GM10266 (cell line): ENCODE measurements around the gene HSD17B8.

Experiments
- DNase-seq: peaks from one replicate; pipeline ENCODE4 v3.0.0; 2012; ENCODE audit errors: extremely low spot score
- TF ChIP-seq, protein P1 (sequence below): IDR thresholded peaks from 2 replicates; pipeline ENCODE4 v1.5.1; 2012; ENCODE audit warnings: mild to moderate bottlenecking, low read depth; ENCODE audit not compliant: control insufficient read depth, insufficient read depth; ENCODE audit errors: missing control alignments

HSD17B8 gene

DNA sequence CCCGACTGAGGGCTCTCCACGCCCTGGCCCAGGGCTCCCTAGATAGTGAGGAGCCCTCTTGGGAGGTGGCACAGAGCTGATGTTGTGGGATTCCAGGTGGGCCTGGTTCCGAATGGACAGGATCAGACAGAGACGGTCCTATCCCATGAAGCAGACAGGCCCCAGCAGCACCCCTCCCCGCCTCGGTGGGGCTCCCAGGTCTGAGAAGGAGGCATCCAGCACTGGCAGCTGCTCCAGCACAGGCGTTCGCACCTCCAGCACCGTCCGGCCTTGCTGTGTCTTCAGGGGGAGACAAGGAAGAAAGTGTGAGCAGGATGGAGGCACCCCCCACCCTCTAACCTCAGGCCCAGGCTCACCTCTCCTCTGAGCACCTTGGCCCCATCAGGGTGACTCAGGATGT is 40.9 kb upstream of the HSD17B8 start:
- TF ChIP-seq, protein P1, sequence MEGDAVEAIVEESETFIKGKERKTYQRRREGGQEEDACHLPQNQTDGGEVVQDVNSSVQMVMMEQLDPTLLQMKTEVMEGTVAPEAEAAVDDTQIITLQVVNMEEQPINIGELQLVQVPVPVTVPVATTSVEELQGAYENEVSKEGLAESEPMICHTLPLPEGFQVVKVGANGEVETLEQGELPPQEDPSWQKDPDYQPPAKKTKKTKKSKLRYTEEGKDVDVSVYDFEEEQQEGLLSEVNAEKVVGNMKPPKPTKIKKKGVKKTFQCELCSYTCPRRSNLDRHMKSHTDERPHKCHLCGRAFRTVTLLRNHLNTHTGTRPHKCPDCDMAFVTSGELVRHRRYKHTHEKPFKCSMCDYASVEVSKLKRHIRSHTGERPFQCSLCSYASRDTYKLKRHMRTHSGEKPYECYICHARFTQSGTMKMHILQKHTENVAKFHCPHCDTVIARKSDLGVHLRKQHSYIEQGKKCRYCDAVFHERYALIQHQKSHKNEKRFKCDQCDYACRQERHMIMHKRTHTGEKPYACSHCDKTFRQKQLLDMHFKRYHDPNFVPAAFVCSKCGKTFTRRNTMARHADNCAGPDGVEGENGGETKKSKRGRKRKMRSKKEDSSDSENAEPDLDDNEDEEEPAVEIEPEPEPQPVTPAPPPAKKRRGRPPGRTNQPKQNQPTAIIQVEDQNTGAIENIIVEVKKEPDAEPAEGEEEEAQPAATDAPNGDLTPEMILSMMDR, result no peak
- no peak for DNase-seq

DNA sequence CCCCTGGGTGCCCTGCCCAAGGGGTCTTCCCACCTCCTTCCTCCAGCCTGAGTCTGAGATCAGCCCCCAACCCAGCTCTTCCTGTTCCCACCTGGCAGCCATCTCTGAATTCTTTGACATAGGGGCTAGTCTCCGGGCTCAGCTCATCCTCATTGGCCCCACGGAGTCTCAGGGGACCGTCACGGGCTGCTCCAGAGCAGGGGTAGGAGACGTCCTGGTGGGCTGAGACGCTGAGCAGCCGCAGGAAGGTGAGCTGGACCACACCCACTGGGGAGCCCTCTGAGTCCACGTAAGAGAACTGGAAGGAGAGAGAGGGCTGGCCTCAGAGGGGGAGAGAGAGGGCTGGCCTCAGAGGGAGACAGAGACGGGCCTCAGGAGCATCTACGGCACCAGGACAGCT is 40.3 kb upstream of the HSD17B8 start:
- TF ChIP-seq, protein P1, result no peak
- DNase-seq, result no peak

DNA sequence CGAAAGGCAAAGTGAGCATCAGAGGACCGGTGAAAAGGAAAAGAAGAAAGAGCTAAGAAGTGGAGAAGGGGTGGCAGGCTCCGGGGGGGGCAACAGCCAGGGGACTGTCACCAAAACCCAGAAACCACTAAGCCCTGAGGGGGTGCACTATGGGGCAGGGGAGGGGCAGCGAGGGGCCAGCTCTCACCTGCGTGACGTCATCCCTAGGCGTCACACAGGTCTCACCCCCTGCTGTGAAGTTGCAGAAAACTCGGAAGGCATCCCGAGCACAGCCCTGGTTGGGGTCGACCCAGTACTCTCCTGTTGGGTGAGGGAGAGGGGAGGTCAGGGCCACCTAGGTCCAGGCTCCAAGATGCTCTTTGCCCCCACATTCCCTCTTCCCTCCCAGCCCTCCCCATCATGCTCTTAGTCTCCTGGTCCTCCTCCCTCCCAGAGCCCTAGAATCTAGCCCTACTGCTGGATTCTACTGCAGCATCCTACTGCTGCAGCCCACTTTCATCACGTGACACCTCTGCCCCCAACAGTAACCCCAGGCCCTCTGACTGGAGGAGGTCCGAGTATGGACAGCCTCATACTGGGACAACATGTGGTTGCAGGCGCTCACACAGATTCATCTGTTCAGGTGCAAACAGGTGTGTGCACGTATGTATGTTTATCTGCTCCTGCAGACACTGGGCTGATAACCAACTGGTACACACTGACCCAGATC is 39.6 kb upstream of the HSD17B8 start:
- no peak for DNase-seq
- TF ChIP-seq, protein P1, result no peak

DNA sequence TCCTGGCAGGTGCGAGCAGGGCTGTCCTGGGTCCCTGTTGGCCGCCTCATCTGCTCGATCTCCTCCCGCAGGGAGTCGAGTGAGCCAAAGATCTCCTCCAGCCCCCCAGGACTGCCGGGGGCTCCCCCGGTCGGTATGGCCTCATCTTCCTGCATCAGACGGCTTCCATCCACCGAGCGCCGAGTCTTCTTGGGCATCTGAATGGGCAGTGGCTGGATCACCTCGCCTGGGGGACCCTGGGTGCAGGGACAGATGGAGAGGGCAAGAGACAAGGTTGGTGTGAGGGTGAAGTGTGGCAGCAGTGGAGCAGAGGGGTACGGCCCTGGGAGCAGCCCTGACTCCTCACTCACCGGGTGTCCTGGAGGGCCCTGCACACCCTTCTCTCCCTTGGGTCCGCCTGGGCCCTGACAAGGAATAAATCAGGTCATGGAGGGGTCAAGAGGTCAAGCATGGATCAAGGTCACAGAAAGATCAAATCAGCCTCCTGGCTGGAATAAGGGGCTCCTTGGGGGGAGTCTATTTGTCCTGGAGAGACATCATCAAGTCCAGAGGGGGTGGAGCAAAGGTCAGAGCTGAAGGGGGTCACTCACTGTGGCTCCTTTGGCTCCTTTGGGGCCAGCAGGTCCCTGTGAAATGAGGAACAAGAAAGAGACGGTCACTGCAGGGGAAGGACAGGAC is 38.7 kb upstream of the HSD17B8 start:
- TF ChIP-seq, protein P1, result no peak
- no peak for DNase-seq

DNA sequence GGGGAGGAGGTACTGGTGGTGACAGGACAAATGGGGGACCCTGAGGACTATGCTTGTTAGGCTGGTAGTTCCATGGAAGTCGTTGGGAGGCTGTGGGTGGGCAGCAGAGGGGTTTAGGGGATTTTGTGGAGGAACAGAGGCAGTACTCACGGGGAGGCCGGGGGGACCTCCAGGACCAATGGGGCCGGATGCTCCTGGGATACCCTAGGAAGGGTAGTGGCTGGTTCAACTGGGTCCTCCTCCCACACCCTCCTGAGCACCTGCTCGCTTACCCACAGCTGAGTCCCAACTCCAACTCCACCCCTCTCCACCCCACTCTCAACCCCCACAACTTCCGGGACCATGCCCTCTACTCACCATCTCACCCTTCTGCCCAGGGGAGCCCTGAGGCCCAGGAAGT is 38.1 kb upstream of the HSD17B8 start:
- TF ChIP-seq, protein P1, result no peak
- DNase-seq, result no peak

DNA sequence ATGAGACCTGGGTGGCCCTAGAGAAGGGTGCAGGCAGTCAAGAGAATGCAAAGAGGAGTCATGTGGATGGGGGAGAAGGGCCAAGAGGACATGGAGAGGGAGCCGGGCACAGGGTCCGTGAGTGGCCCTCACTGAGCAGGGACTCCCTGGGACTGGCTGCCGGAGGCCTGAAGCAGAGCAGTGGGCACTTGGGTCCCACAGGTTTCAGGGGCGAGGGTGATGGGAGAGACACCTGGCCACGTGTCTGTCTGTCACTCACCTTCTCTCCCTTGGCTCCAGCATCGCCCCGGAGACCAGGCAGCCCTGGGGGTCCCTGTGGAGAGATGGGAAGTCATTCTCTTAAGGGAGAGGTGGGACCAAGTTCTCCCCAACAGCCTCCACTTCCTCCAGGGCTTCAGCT is 37.6 kb upstream of the HSD17B8 start:
- no peak for DNase-seq
- TF ChIP-seq, protein P1, result no peak

DNA sequence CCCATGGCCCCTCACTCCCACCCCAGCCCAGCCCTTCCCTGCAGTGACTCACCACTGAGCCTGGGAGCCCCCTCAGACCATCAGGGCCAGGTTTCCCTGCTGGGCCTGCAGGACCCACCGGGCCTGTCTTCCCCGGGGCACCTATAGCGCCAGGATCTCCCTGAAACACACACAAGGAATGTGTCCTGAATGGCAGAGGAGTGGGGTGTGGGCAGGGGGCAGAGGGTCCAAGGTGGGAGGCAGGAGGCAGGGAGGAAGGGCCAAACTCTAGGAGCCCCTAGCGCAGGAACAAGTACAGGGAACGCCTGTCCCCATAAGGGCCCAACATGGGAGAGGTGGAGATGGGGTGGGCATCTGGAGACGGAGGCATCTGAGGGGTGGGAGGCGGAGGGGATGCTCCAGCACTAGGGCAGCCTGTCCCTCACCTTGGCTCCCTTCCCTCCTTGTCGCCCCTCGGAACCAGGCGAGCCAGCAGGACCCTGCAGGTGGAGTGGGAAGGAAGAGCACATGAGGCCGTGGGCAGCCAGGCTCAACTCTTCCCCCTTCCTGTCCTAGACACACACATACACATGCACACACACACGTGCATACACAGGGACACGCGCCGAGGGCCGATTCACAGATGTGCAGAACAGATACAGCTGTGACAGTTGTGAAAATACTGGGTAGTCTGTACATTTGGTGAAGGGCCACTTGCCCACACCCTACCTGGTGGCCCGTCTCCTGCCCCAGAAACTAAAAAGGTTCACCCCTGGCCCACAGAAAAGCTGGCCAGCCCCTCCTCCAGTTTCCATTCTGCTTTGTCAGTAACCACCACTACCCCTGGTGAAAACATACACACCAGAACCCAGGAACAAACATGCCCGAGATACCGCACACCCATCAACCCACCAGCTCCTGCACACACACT is 36.8 kb upstream of the HSD17B8 start:
- DNase-seq, result no peak
- TF ChIP-seq, protein P1, result no peak
